ENCODE results near the gene PRLH.

GRCh38 chr2:237519506-237520245 is 46.7 kb upstream of the PRLH start:
- TF ChIP-seq CTCF (IDR thresholded peaks at IDR 0.05; ENCODE audit: extremely low read depth in 1 of 2, insufficient read depth in 1 of 2, low read depth in 1 of 2, low read length in 2 of 2): no peak
- no peak for TF ChIP-seq POLR2A (IDR thresholded peaks at IDR 0.05; ENCODE audit: low read depth, low read length)
- no peak for TF ChIP-seq MAX (IDR thresholded peaks at IDR 0.05; ENCODE audit: insufficient read depth, insufficient read length)
- no peak for TF ChIP-seq MYC (IDR thresholded peaks at IDR 0.05; ENCODE audit: low read depth, low read length)
- no peak for TF ChIP-seq JUN (IDR thresholded peaks at IDR 0.05; ENCODE audit: borderline replicate concordance, insufficient read depth, insufficient read length, low read depth)

Measured in endothelial cell of umbilical vein (primary cell).